Heart left ventricle (tissue), 13 donors: Measurements from ENCODE around the gene TRIM33.
"Not testable (repeated sequence)": the region's sequence is repeated elsewhere in the genome, so short reads cannot be mapped to it uniquely, and the experiment has no call there.

Experiments used
- POLR2A ChIP-seq, 2 donors: fragments of 450-650 bp; IDR thresholded peaks; one replicate each; pipeline ENCODE4 v1.6.1; 2017; ENCODE audit warnings: antibody characterized with exemption in 2 of 2, mild to moderate bottlenecking in 2 of 2, moderate library complexity in 2 of 2
- TF ChIP-seq, protein P1 (sequence below), 12 donors: fragments of 200-600 bp; sonication (generic) in 4 of 12; IDR thresholded peaks; one replicate each; pipeline versions ENCODE4 v1.5.0 to v1.8.0; 2018 to 2022; ENCODE audit warnings: antibody characterized with exemption in 12 of 12, mild to moderate bottlenecking in 5 of 12
- donor health status: ischemic (EF 13 %, LVEDD 7.1; RV severe dilation, severe dysfunction).
- donor health status: DM: no; HTN: yes; CAD: no.
- donor health status: DM: no; HTN: no; CAD: no.
- donor health status: ischemic (EF 25% LVEDD 6.9; RV normal size, moderate dysfunction).
- donor health status: ischemic (EF 25% LVEDD 5.7; RV mildly dilated, moderate dysfunction).
- donor health status: ischemic (EF 35%, LVEDD 5.7; RV mildly dilated, moderate dysfunction).
- donor health status: nonischemic (EF 11% LVEDD 7.7; RV severe dilation, severe dysfunction).
- donor health status: DM: yes; HTN: yes; CAD: no.
- donor health status: PGD.
- donor health status: ischemic (EF 29% LVEDD 5.4; RV normal size, mild dysfunction).
- donor health status: nonischemic (EF 23%, LVEDD 6.1; RV moderate dilation, normal function).

DNA sequence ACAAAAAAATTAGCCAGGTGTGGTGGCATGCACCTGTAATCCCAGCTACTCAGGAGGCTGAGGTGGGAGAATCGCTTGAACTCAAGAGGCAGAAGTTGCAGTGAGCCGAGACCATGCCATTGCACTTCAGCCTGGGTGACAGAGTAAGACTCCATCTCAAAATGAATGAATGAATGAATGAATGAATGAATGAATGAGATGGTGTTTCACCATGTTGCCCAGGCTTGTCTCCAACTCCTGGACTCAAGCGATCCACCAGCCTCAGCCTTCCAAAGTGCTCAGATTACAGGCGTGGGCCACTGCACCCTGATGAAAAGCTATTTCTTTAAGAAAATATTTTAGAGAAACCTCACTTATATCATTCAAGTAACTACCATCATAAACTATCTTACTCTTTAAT lies 67.8 kb downstream of the TRIM33 start:
- TF ChIP-seq, protein P1, sequence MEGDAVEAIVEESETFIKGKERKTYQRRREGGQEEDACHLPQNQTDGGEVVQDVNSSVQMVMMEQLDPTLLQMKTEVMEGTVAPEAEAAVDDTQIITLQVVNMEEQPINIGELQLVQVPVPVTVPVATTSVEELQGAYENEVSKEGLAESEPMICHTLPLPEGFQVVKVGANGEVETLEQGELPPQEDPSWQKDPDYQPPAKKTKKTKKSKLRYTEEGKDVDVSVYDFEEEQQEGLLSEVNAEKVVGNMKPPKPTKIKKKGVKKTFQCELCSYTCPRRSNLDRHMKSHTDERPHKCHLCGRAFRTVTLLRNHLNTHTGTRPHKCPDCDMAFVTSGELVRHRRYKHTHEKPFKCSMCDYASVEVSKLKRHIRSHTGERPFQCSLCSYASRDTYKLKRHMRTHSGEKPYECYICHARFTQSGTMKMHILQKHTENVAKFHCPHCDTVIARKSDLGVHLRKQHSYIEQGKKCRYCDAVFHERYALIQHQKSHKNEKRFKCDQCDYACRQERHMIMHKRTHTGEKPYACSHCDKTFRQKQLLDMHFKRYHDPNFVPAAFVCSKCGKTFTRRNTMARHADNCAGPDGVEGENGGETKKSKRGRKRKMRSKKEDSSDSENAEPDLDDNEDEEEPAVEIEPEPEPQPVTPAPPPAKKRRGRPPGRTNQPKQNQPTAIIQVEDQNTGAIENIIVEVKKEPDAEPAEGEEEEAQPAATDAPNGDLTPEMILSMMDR (IDR thresholded peaks at IDR 0.05) = not testable (repeated sequence)
- TF ChIP-seq POLR2A (IDR thresholded peaks at IDR 0.05) = not testable (repeated sequence)
